ENCODE measurements around the gene PAQR4. TPM values are rescaled to one million over a fixed set of nuclear protein-coding genes. Genes with fewer than 3 reads are reported as not detected.
"Not testable (repeated sequence)": the region's sequence is repeated elsewhere in the genome, so short reads cannot be mapped to it uniquely, and the experiment has no call there.

The PAQR4 gene
- total RNA-seq, 2 donors from 2014 or later = 5.8 to 10.1 TPM

- intact Hi-C loops (cut with DNase I) = no loop called here
- DNase-seq (no peak), ATAC-seq (no peak)
Observed at GRCh38 chr16:2938206-2938605, 30.9 kb upstream of the PAQR4 start.

- ATAC-seq = no peak
- intact Hi-C loops (cut with DNase I) = no loop called here
- DNase-seq = no peak
Observed at GRCh38 chr16:2939968-2940367, 29.2 kb upstream of the PAQR4 start.

DNA sequence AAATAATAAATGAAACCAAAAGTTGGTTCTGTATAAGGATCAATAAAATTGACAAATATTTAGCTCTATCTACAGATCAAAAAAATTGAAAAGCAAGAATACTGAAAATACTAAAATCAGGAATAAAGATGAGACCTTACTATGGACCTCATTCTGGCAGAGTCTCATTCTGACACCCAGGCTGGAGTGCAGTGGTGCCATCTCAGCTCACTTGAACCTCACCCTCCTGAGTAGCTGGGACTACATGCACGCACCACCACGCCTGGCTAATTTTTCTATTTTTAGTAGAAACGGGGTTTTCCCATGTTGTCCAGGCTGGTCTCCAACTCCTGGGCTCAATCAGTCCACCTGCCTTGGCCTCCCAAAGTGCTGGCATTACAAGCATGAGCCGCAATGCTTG is 27.1 kb upstream of the PAQR4 start:
- intact Hi-C loops (cut with DNase I) = no loop called here
- no peak for DNase-seq

GRCh38 chr16:2943716-2944115 is 25.4 kb upstream of the PAQR4 start:
- intact Hi-C loops (cut with DNase I); ATAC-seq; DNase-seq: not testable (repeated sequence)

More for the DNA sequence above, 27.1 kb upstream of the PAQR4 start:
- no peak for ATAC-seq

- ATAC-seq = no peak
- DNase-seq = no peak
- intact Hi-C loops (cut with DNase I) = no loop called here
Observed at GRCh38 chr16:2946649-2947048, 22.5 kb upstream of the PAQR4 start.

DNA sequence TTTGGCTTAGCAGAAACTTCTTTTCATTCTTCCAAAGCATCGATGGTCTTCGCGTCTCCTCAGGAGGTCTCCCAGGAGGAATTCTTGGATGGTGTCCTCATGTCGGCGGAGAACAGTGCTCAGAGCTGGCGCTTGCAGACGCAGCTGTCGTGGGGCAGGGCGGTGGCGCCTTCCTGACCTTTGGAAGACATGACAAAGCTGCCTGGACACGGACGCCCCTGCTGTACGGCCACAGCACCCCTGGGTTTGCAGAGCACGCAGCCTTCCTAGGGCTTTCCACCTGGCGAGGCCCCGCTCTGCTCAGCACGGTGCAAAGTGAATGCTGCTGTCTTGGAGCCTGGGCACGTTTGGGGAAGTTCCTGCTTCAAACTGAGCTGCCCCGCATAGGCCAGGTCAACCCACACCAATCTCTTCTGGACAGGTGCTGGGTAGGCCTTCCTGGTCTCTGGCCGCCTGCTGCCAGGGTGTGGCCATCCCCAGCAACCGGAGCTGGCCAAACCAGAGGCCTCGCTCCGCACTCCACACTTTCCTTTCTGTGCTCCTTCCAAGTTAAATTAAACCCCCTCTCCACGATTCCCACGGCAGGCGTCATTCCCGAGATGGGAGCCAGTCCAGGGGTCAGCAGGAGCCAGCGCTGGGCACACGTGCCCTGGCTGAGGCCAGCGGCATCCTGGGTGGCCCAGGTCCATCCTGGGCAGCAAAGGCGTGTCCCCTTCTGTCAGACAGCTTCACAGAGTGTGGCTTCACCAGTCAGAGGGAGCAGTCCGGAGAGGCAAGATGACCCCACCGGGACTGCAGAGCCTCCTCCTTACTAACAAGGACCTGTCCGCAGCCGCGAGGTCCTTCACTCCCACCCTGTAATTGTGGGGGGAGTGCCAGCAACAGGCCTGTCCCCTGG is 20.1 kb upstream of the PAQR4 start:
- DNase-seq (no peak), ATAC-seq (no peak)
- intact Hi-C loops (cut with DNase I) = no loop called here

- intact Hi-C loops (cut with DNase I) = no loop called here
- DNase-seq = no peak
- no peak for ATAC-seq
Observed at GRCh38 chr16:2949705-2950352, 19.3 kb upstream of the PAQR4 start.

DNA sequence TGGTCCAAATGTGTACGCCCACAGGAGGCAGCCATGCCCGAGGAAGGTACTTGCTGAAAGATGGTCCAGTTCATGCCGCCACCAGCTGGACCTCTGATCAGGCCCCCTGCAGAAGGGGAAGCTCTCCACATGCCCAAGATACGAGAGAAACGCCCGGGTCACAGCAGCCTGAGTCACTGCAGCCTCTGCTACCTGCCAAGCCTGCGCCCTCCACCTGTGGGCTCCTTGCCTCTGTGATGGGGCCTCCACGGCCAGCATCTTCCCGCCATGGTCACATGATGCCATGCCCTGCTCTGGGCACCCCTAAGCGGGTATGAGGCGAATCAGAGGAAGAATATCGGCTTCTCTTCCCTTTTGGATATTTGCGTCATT is 18.8 kb upstream of the PAQR4 start:
- no peak for ATAC-seq
- intact Hi-C loops (cut with DNase I) = no loop called here
- DNase-seq = no peak

GRCh38 chr16:2950773-2951172 is 18.4 kb upstream of the PAQR4 start:
- intact Hi-C loops (cut with DNase I) = no loop called here
- DNase-seq = no peak
- ATAC-seq = no peak

DNA sequence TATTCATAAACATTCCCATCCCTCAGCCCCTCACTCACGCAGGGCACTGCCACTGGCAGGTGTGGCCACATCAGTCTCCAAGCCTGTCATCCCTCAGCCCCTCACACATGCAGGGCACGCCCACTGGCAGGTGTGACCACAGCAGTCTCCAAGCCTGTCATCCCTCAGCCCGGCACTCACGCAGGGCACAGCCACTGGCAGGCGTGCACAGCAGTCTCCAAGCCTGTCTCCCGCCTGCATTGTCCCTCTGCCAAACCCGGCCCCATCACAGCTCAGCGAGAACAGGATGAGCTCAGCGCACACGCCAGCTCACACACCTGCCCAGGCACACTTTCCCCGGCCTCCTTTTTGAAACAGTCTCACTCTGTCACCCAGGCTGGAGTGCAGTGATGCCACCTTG is 16.5 kb upstream of the PAQR4 start:
- peak; percentile 57 for DNase-seq
- ATAC-seq = peak; percentile 68 to 88
- intact Hi-C loops (cut with DNase I) = no loop called here

GRCh38 chr16:2953706-2954627 is 15.2 kb upstream of the PAQR4 start:
- ATAC-seq (no peak), DNase-seq (no peak)
- intact Hi-C loops (cut with DNase I) = no loop called here

DNA sequence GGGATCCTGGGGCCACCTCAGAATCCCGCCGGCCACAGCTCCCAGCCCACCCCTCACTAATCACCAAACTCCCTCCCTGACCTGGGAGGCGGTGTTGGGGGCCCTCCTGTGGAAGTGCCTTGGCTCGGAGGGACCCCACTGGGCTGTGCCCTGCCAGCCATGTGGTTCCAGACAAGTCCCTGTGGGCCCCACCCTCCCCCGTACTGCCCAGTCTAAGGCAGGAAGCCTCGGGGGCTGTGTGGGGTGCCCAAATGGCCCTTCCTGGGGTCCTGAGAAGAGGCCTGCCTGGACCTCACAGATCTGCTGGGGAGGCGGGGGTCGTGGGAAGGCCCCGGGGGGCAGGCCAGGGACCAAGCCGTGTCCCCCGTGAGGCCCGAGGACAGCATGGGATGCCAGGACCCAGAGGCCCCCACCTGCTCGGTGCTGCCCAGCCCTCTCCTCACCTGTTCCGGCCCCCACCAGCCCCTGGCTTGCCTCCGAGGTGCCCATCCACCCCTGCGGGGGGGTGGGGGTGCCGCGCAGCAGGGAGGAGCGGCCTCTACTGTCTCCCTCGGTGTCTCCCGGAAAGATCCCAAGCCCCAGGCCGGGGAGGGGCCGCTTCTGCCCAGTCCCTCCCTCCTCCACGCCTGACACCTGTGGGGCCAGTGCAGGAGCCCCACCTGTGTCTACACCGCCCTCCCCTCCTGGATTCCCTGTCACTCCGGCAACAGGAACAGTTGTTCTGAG is 14.3 kb upstream of the PAQR4 start:
- ATAC-seq = no peak
- intact Hi-C loops (cut with DNase I) = no loop called here
- DNase-seq = no peak

DNA sequence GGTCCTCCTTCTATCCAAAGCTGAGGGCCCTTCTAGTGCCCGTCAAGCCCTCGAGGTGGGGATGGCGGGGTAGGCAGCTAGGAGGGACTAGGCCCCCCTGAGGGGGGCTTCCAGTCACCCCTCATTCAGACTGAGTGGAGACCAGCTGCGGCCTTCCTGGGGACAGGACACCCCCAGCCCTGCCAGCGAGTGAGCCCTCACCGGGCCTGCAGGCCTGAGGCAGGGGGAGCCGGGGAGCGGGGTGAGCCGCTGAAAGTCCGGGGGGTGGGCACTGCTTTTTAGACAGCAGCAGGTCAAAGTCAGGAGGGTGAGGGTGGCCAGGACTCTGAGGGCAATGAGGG is 13.7 kb upstream of the PAQR4 start:
- ATAC-seq (no peak), DNase-seq (no peak)

DNA sequence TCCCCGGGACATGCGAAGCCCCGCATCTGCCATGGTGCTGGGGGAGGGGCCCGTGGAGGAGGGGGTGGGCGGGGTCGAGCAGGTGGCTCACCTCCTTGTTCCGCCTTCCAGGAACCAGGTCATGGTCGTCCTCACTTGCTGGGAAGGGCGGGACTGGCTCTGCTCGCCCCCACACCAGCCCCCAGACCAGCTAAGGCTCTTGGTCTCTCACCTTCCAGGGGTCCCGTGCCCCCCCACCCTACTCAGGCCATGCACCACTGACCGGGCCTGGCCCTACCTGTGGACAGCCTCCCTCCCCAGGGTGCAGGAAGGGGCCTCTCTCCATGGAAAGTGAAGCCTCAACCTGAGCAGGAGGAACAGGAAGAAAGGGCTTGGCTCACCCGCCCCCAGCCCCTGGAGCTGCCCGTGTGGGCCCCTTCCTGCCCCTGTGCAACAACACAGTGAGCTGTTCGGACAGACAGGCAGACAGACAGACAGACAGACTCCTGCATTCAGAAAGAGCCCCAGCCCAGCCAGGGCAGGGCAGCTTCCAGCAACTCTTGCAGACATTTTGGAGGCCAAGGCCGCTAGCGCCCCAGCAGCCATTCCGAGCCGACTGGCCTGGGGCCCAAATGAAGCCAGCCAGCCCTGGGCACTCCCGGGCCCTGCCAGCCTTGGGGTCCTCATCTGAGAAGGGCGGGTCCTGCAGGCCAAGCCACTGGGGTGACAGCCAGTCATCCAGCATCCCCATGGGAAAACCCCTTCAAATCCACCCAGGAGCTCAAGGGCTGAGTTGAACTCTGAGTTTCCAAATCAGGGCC is 13.2 kb upstream of the PAQR4 start:
- DNase-seq = no peak
- ATAC-seq = no peak
- intact Hi-C loops (cut with DNase I) = no loop called here

More for the DNA sequence above, 13.7 kb upstream of the PAQR4 start:
- intact Hi-C loops (cut with DNase I) = no loop called here

DNA sequence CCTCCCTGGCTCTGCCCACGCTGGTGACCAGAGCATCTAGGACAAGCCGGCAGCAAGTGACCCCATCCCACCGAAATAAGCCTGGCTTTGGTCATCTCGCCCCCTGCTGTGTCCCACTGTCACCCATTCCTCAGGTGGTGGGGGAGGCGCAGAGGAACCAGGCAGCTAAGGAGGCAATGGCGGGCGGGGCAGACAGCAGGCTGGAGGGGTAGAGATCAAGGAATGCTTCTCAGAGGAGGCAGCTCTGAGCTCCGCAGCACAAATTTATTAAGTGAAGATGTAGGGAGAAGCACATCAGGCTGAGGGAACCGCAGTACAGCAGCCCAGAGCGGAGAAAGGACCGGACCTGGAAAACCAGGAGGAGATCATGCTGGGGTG is 12.6 kb upstream of the PAQR4 start:
- intact Hi-C loops (cut with DNase I) = no loop called here
- DNase-seq (no peak), ATAC-seq (no peak)

GRCh38 chr16:2959206-2959605 is 9.9 kb upstream of the PAQR4 start:
- intact Hi-C loops (cut with DNase I) = no loop called here
- DNase-seq (no peak), ATAC-seq (no peak)

DNA sequence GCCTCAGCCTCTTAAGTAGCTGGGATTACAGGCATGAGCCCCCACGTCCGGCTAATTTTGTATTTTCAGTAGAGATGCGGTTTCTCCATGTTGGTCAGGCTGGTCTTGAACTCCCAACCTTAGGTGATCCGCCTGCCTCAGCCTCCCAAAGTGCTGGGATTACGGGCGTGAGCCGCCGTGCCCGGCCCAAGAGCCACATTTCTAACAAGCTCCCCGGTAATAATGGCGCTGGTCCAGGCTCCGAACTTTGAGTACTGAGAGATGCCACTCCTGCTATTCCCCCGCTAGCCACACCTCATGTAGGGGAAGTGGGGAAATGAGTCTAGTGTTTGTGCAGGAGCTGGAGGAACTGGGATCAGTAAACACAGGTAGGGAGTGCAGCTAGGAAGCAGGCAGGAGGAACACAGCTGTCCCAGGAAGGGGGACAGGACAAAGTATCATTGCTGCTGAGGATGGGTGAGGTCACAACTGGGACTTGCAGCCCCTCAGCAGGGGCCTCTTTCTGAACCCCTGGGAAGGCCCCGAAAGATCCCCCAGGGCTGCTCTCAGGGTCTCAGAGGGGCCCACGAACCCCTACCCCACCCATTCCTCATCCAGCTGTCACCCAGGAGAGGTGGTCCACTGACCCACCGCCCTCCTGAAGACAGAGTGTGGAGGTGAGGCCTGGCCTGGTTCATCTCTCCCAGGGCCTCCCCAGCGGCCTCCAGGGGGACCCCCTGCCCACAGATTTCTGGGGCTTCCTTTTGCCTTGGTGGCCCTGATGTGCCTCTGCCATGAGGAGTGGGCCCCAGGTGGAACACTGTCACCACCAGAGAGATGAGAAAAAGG is 8.8 kb upstream of the PAQR4 start:
- ATAC-seq = no peak
- DNase-seq = no peak
- intact Hi-C loops (cut with DNase I) = no loop called here
